NK-92 (cell line): Measurements from ENCODE around the gene GARIN5A.

ENCODE experiments used
- DNase-seq: peaks from one replicate; lab custom pipeline; 2025; ENCODE audit not compliant: unreplicated experiment; lab: John Stamatoyannopoulos, UW

The GARIN5A gene

GRCh38 chr19:50509366-50509765 lies 32.7 kb upstream of the GARIN5A start:
- no peak for DNase-seq

GRCh38 chr19:50508843-50509190 lies 32.2 kb upstream of the GARIN5A start:
- DNase-seq: no peak

- DNase-seq: no peak
Measured at GRCh38 chr19:50507376-50507775, 30.7 kb upstream of the GARIN5A start.

- DNase-seq: no peak
Measured at GRCh38 chr19:50506700-50507099, 30.1 kb upstream of the GARIN5A start.

GRCh38 chr19:50505856-50506611 lies 29.4 kb upstream of the GARIN5A start:
- no peak for DNase-seq

GRCh38 chr19:50501568-50502475 lies 25.2 kb upstream of the GARIN5A start:
- DNase-seq: no peak

GRCh38 chr19:50501186-50501567 lies 24.5 kb upstream of the GARIN5A start:
- no peak for DNase-seq

GRCh38 chr19:50500753-50501151 lies 24.1 kb upstream of the GARIN5A start:
- no peak for DNase-seq

- DNase-seq: no peak
Measured at GRCh38 chr19:50500060-50500752, 23.6 kb upstream of the GARIN5A start.

- DNase-seq: no peak
Measured at GRCh38 chr19:50498219-50499056, 21.8 kb upstream of the GARIN5A start.

- DNase-seq: no peak
Measured at GRCh38 chr19:50497022-50497405, 20.4 kb upstream of the GARIN5A start.

GRCh38 chr19:50496189-50497021 lies 19.8 kb upstream of the GARIN5A start:
- no peak for DNase-seq

- DNase-seq: no peak
Measured at GRCh38 chr19:50495020-50495531, 18.4 kb upstream of the GARIN5A start.

GRCh38 chr19:50494186-50495019 lies 17.8 kb upstream of the GARIN5A start:
- no peak for DNase-seq

GRCh38 chr19:50493171-50493570 lies 16.5 kb upstream of the GARIN5A start:
- no peak for DNase-seq

GRCh38 chr19:50492303-50493052 lies 15.8 kb upstream of the GARIN5A start:
- no peak for DNase-seq

GRCh38 chr19:50490991-50491472 lies 14.4 kb upstream of the GARIN5A start:
- DNase-seq: no peak

GRCh38 chr19:50490411-50490811 lies 13.8 kb upstream of the GARIN5A start:
- no peak for DNase-seq
